K562 (cell line): ENCODE results near the gene SH3BP4. TPM values are rescaled to one million over a fixed set of nuclear protein-coding genes. Genes with fewer than 3 reads are reported as not detected.

Experiments
- ATAC-seq: fragments of 200-7000 bp; cut with Tn5 transposase; 3 replicates; pipeline ENCODE4 v1.9.1; 2020; ENCODE audit warnings: moderate library complexity
- BruUV-seq: library from RNA; stranded (reverse); fragments of 400-500 nt; replicated peaks from 2 replicates; lab custom pipeline; 2021; lab: Mats Ljungman, UMichigan
- CTCF ChIA-PET: fragments of 300-600 bp; formaldehyde crosslinking; extraction: SDS; loops from one replicate; lab custom pipeline; 2021; ENCODE audit warnings: low intra/inter-chr PET ratio; lab: Yijun Ruan, JAX
- POLR2A ChIA-PET: fragments of 300-600, 350-650 bp; sonication (Branson Sonifier 250); formaldehyde crosslinking; extraction: SDS; loops from one replicate; lab custom pipeline; 2021; ENCODE audit warnings: antibody characterized with exemption, inconsistent platforms; lab: Yijun Ruan, JAX
- DNase-seq, 4 experiments: peaks; one replicate each; pipeline versions ENCODE4 v3.0.0 to v3.0.0-alpha.2; 2011 to 2018; ENCODE audit warnings: low spot score in 3 of 4, mixed read lengths in 3 of 4; ENCODE audit errors: extremely low read depth in 1 of 4
- FAIRE-seq: peaks from 2 replicates; lab custom pipeline; 2011; peaks lifted over from hg19 to GRCh38; lab: Jason Lieb, UNC
- H2AFZ ChIP-seq: 2 replicates; pipeline ENCODE4 v1.6.0; 2011; ENCODE audit warnings: low read depth, low read length, control low read depth, inconsistent platforms
- H3K27ac ChIP-seq: fragments of 200-600 bp; 3 replicates; pipeline ENCODE4 v1.8.0; 2011; ENCODE audit warnings: low read depth, mild to moderate bottlenecking, control low read depth, inconsistent platforms, low read length, moderate library complexity, mixed read lengths; ENCODE audit errors: extremely low read depth
- H3K27me3 ChIP-seq, 2 experiments: fragments of 300-600 bp in 1 of 2; 2 replicates in 1 of 2; 3 replicates in 1 of 2; pipeline versions ENCODE4 v1.6.0 to v1.8.0; 2011; ENCODE audit warnings: inconsistent platforms in 2 of 2, low read length in 2 of 2, mild to moderate bottlenecking in 1 of 2, mixed read lengths in 1 of 2, moderate library complexity in 1 of 2; ENCODE audit not compliant: control insufficient read depth in 2 of 2, insufficient read depth in 2 of 2
- H3K36me3 ChIP-seq: fragments of 300-600 bp; 3 replicates; pipeline ENCODE4 v1.8.0; 2011; ENCODE audit warnings: mild to moderate bottlenecking, low read length, inconsistent platforms; ENCODE audit not compliant: control insufficient read depth, insufficient read depth
- H3K4me1 ChIP-seq, 2 experiments: fragments of 200-600 bp in 1 of 2; replicated peaks in 1 of 2; 2 replicates in 1 of 2; 3 replicates in 1 of 2; pipeline versions ENCODE4 v1.5.1 to v1.8.0; 2011; ENCODE audit warnings: inconsistent platforms in 2 of 2, low read length in 2 of 2, mild to moderate bottlenecking in 1 of 2, mixed read lengths in 1 of 2, moderate library complexity in 1 of 2; ENCODE audit not compliant: control insufficient read depth in 2 of 2, insufficient read depth in 2 of 2
- H3K4me2 ChIP-seq: 2 replicates; pipeline ENCODE4 v1.6.1; 2011; ENCODE audit warnings: low read length, control low read depth, inconsistent platforms, mixed read lengths; ENCODE audit not compliant: insufficient read depth
- H3K4me3 ChIP-seq: fragments of 200-600 bp; sonication (generic), shearing (Covaris generic); 2 replicates; pipeline ENCODE4 v1.5.1; 2016; ENCODE audit warnings: control low read depth, inconsistent platforms
- H3K79me2 ChIP-seq: fragments of 200-600 bp; 3 replicates; pipeline ENCODE4 v1.8.0; 2011; ENCODE audit warnings: low read length, inconsistent platforms; ENCODE audit not compliant: control insufficient read depth, insufficient read depth
- H3K9ac ChIP-seq, 2 experiments: 2 replicates each; pipeline versions ENCODE4 v1.6.0 to v1.6.1; 2011; ENCODE audit warnings: low read depth in 2 of 2, low read length in 2 of 2, control low read depth in 1 of 2, inconsistent platforms in 1 of 2, mild to moderate bottlenecking in 1 of 2, mixed read lengths in 1 of 2; ENCODE audit not compliant: insufficient read depth in 1 of 2
- H3K9me1 ChIP-seq: one replicate; pipeline ENCODE4 v1.6.0; 2011; ENCODE audit warnings: inconsistent platforms, mild to moderate bottlenecking, low read length, moderate library complexity; ENCODE audit not compliant: control insufficient read depth, insufficient read depth
- H3K9me3 ChIP-seq: replicated peaks from 2 replicates; pipeline ENCODE4 v1.5.1; 2011; ENCODE audit warnings: low read depth, low read length, inconsistent platforms; ENCODE audit not compliant: control insufficient read depth, insufficient read depth
- H4K20me1 ChIP-seq: replicated peaks from 2 replicates; pipeline ENCODE4 v1.6.1; 2011; ENCODE audit warnings: low read length, inconsistent platforms, mixed read lengths; ENCODE audit not compliant: control insufficient read depth, insufficient read depth
- ELF1 ChIP-seq: fragments of 200-800 bp; sonication (Bioruptor generic); IDR thresholded peaks from 2 replicates; pipeline ENCODE4 v1.6.1; 2016; ENCODE audit warnings: missing genetic modification characterization, missing compliant biosample characterization
- FOXK1 ChIP-seq: sonication (generic); formaldehyde crosslinking; IDR thresholded peaks from 2 replicates; pipeline ENCODE4 v1.8.0; 2022; ENCODE audit warnings: missing genetic modification reagents, mild to moderate bottlenecking, borderline replicate concordance
- KDM2B ChIP-seq: fragments of 250-450 bp; sonication (Bioruptor Pico); IDR thresholded peaks from 2 replicates; pipeline ENCODE4 v1.8.0; 2021; ENCODE audit warnings: mild to moderate bottlenecking, moderate library complexity
- NFATC3 ChIP-seq: fragments of 450-650 bp; IDR thresholded peaks from 2 replicates; pipeline ENCODE4 v1.6.1; 2017; ENCODE audit warnings: mild to moderate bottlenecking
- PPARD ChIP-seq: fragments of 250-450 bp; sonication (Bioruptor Pico); IDR thresholded peaks from 2 replicates; pipeline ENCODE4 v1.8.0; 2022; ENCODE audit warnings: inconsistent platforms, mild to moderate bottlenecking, moderate library complexity
- RB1 ChIP-seq: fragments of 450-650 bp; IDR thresholded peaks from 2 replicates; pipeline ENCODE4 v1.6.1; 2017; ENCODE audit warnings: low read depth, mild to moderate bottlenecking
- STAT5B ChIP-seq: fragments of 250-450 bp; sonication (Bioruptor Pico); IDR thresholded peaks from 2 replicates; pipeline ENCODE4 v1.8.0; 2021; ENCODE audit warnings: mild to moderate bottlenecking, inconsistent platforms
- TAF7 ChIP-seq: fragments of 450-650 bp; IDR thresholded peaks from 2 replicates; pipeline ENCODE4 v1.6.1; 2016; ENCODE audit warnings: missing genetic modification characterization, missing compliant biosample characterization
- TAL1 ChIP-seq: fragments of 450-650 bp; IDR thresholded peaks from 2 replicates; pipeline ENCODE4 v1.6.1; 2016; ENCODE audit warnings: mild to moderate bottlenecking
- ZEB2 ChIP-seq: fragments of 450-650 bp; IDR thresholded peaks from 2 replicates; pipeline ENCODE4 v1.6.1; 2016
- ZFP1 ChIP-seq: fragments of 450-650 bp; formaldehyde crosslinking; IDR thresholded peaks from 2 replicates; pipeline ENCODE4 v1.4.0; 2020; ENCODE audit warnings: mild to moderate bottlenecking, mixed read lengths
- ZNF12 ChIP-seq: sonication (generic); formaldehyde crosslinking; IDR thresholded peaks from 2 replicates; pipeline ENCODE4 v1.4.0; 2020; ENCODE audit warnings: mild to moderate bottlenecking, missing genetic modification reagents
- ZNF143 ChIP-seq: sonication (generic); formaldehyde crosslinking; IDR thresholded peaks from 2 replicates; pipeline ENCODE4 v1.9.0; 2022; ENCODE audit warnings: mild to moderate bottlenecking, missing genetic modification reagents
- ZNF184 ChIP-seq: sonication (generic); formaldehyde crosslinking; IDR thresholded peaks from 2 replicates; pipeline ENCODE4 v1.5.0; 2020; ENCODE audit warnings: missing genetic modification reagents
- WGBS: fragments of 100-300 bp; shearing (Covaris generic); methylation state at CpG from one replicate; pipeline ENCODE4 v1.1.6; 2016; ENCODE audit warnings: low coverage, mixed read lengths; ENCODE audit not compliant: insufficient coverage; ENCODE audit errors: missing lambda C conversion rate; 5-methylcytosine and 5-hydroxymethylcytosine counted together
- in situ Hi-C: fragments of 300-500 bp; cut with MboI; formaldehyde crosslinking; loops from 4 replicates; pipeline ENCODE4 v1.15.0; 2018; ENCODE audit warnings: inconsistent platforms, mixed read lengths
- intact Hi-C: fragments of 100-400 bp; cut with micrococcal nuclease; formaldehyde crosslinking; loops from 2 replicates; pipeline ENCODE4 v1.14.2; 2022
- polyA plus RNA-seq, 8 experiments: library from polyadenylated mRNA; depleted of rRNA in 4 of 8; stranded (reverse) in 5 of 8; unstranded in 3 of 8; fragments of >200 nt; fragmentation: Nextera tagmentation in 2 of 8; fragmentation: Illumina TruSeq in 1 of 8; extraction: Ambion mirVana in 2 of 8; extraction: Trizol in 1 of 8; gene quantifications; 2 replicates each; pipeline versions ENCODE4 v1.2.1 to v1.2.3, GENCODE V29; 2011 to 2014; ENCODE audit warnings: inconsistent platforms in 1 of 8, missing spikeins in 1 of 8
- total RNA-seq, 7 experiments: library from RNA; depleted of rRNA in 6 of 7; stranded (reverse); fragments of >200 nt in 6 of 7; fragmentation: Illumina TruSeq in 2 of 7; extraction: Trizol in 2 of 7; gene quantifications; 2 replicates each; pipeline versions ENCODE4 v1.2.1 to v1.2.3, GENCODE V29; 2011 to 2021; ENCODE audit warnings: low replicate concordance in 1 of 7
- TF ChIP-seq, protein P1 (sequence below): sonication (generic); formaldehyde crosslinking; IDR thresholded peaks from 2 replicates; pipeline ENCODE4 v1.8.0; 2023; ENCODE audit warnings: mild to moderate bottlenecking, missing genetic modification reagents
- TF ChIP-seq, protein P2 (sequence below): sonication (generic); formaldehyde crosslinking; IDR thresholded peaks from 2 replicates; pipeline ENCODE4 v1.9.0; 2022; ENCODE audit warnings: mild to moderate bottlenecking, missing genetic modification reagents
- TF ChIP-seq, protein P3 (sequence below): IDR thresholded peaks from 2 replicates; pipeline ENCODE4 v1.6.1; 2014; ENCODE audit warnings: antibody characterized with exemption
- TF ChIP-seq, protein P4 (sequence below): IDR thresholded peaks from 2 replicates; pipeline ENCODE4 v1.6.1; 2011; ENCODE audit not compliant: insufficient read length; ENCODE audit errors: extremely low read depth

Gene SH3BP4
- total and polyA plus RNA-seq, 9 of the 15 experiments (the other 6 are each of a cell fraction or from before 2014, with no cell fraction given), result 0.03 to 0.28 (median 0.27) TPM; not detected in 6

DNA sequence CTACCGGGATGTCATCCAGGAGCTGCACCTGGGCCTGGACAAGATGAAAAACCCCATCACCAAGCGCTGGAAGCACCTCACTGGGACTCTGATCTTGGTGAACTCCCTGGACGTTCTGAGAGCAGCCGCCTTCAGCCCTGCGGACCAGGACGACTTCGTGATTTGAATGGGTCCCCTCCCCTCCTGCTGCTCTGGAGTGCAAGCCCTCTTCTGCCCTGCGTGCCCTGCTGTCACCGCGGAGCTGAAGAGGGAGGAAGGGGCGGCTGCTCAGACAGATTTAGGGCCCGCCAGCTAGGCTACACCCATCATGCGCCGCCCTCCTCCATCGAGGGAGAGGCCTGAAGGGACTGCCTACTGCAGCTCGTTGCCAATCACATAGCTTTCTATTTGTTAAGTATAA is 101.8 kb downstream of the SH3BP4 start (continued):
- TF ChIP-seq ZNF12 (CRISPR knock-in tag) (no peak), STAT5B (CRISPR knock-in tag) (no peak), TAF7 (tag) (no peak), KDM2B (CRISPR knock-in tag) (no peak), RB1 (no peak)
- TF ChIP-seq, protein P1, sequence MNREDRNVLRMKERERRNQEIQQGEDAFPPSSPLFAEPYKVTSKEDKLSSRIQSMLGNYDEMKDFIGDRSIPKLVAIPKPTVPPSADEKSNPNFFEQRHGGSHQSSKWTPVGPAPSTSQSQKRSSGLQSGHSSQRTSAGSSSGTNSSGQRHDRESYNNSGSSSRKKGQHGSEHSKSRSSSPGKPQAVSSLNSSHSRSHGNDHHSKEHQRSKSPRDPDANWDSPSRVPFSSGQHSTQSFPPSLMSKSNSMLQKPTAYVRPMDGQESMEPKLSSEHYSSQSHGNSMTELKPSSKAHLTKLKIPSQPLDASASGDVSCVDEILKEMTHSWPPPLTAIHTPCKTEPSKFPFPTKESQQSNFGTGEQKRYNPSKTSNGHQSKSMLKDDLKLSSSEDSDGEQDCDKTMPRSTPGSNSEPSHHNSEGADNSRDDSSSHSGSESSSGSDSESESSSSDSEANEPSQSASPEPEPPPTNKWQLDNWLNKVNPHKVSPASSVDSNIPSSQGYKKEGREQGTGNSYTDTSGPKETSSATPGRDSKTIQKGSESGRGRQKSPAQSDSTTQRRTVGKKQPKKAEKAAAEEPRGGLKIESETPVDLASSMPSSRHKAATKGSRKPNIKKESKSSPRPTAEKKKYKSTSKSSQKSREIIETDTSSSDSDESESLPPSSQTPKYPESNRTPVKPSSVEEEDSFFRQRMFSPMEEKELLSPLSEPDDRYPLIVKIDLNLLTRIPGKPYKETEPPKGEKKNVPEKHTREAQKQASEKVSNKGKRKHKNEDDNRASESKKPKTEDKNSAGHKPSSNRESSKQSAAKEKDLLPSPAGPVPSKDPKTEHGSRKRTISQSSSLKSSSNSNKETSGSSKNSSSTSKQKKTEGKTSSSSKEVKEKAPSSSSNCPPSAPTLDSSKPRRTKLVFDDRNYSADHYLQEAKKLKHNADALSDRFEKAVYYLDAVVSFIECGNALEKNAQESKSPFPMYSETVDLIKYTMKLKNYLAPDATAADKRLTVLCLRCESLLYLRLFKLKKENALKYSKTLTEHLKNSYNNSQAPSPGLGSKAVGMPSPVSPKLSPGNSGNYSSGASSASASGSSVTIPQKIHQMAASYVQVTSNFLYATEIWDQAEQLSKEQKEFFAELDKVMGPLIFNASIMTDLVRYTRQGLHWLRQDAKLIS (CRISPR knock-in tag), result no peak
- TF ChIP-seq, all 486 proteins: peak for 0

DNA sequence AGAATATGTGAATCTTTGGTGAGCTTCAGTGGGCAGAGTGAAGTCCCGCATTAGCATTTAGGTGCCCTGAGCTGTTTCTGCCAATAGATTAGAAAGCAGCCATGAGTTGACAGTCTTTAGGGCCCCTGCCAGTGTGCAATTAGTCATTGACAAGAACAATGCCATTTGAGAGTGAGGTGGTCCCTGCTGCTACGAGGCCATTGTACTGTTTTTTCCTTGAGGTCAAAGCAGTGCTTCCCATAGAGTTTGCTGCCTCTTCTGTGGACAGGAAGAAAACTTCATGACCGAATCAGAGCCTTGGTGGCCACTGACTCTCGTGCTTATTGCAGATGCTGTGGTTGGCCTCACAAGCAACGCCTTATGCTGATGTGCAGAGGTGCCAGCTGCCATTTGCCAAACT is 102.7 kb downstream of the SH3BP4 start:
- Histone ChIP-seq H3K27me3 (peaks cover 6 to 57% of the 10 kb centered on the region in 2 experiments; a peak in 3 of 5 replicates), H3K9me3 (no peaks in the 10 kb centered on the region), H4K20me1 (no peaks in the 10 kb centered on the region; the same call in 1 of the 2 replicates), H3K4me1 (no peaks in the 10 kb centered on the region; a peak in 1 of 5 replicates), H2AFZ (no peak overlapping the region), H3K9me1 (no peaks in the 10 kb centered on the region), H3K27ac (no peak overlapping the region), H3K79me2 (no peaks in the 10 kb centered on the region), H3K36me3 (no peaks in the 10 kb centered on the region), H3K9ac (no peak overlapping the region), H3K4me2 (no peak overlapping the region), H3K4me3 (no peak overlapping the region)
- FAIRE-seq, result no peak
- in situ Hi-C loops (no loop called here), intact Hi-C loops (loop anchor here (5.0 kb wide), 1 partner anchor 502 kb away; no protein-coding TSS in a partner anchor)
- CTCF ChIA-PET, result no interaction called here
- POLR2A ChIA-PET, result no interaction called here
- WGBS, result 0% methylated on average over 4 of the region's 5 CpGs
- no peak for DNase-seq
- no peak for ATAC-seq
- no TSS peak for BruUV-seq
- TF ChIP-seq FOXK1 (no peak), ZEB2 (no peak), ZNF184 (no peak), ELF1 (tag) (no peak), ZNF143 (CRISPR knock-in tag) (no peak), PPARD (no peak), ZFP1 (no peak), NFATC3 (no peak), TAL1 (no peak)
- TF ChIP-seq, protein P2, sequence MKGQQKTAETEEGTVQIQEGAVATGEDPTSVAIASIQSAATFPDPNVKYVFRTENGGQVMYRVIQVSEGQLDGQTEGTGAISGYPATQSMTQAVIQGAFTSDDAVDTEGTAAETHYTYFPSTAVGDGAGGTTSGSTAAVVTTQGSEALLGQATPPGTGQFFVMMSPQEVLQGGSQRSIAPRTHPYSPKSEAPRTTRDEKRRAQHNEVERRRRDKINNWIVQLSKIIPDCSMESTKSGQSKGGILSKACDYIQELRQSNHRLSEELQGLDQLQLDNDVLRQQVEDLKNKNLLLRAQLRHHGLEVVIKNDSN, result no peak
- TF ChIP-seq, protein P3, sequence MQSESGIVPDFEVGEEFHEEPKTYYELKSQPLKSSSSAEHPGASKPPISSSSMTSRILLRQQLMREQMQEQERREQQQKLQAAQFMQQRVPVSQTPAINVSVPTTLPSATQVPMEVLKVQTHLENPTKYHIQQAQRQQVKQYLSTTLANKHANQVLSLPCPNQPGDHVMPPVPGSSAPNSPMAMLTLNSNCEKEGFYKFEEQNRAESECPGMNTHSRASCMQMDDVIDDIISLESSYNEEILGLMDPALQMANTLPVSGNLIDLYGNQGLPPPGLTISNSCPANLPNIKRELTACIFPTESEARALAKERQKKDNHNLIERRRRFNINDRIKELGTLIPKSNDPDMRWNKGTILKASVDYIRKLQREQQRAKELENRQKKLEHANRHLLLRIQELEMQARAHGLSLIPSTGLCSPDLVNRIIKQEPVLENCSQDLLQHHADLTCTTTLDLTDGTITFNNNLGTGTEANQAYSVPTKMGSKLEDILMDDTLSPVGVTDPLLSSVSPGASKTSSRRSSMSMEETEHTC, result no peak
- TF ChIP-seq, protein P4, sequence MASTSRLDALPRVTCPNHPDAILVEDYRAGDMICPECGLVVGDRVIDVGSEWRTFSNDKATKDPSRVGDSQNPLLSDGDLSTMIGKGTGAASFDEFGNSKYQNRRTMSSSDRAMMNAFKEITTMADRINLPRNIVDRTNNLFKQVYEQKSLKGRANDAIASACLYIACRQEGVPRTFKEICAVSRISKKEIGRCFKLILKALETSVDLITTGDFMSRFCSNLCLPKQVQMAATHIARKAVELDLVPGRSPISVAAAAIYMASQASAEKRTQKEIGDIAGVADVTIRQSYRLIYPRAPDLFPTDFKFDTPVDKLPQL, result no peak
